ENCODE data around the gene FADS1. TPM values are rescaled to one million over a fixed set of nuclear protein-coding genes. Genes with fewer than 3 reads are reported as not detected.

Gene FADS1
- total and polyA plus RNA-seq, 2 of the 13 experiments (the other 11 are each of a cell fraction or from before 2014, with no cell fraction given): 91.8 to 108 TPM

GRCh38 chr11:61756452-61757212 lies 60.2 kb downstream of the FADS1 start (continued):
- TF ChIP-seq ZNF224 (CRISPR knock-in tag; IDR thresholded peaks at IDR 0.05): no peak
- TF ChIP-seq ZFP90 (CRISPR knock-in tag; IDR thresholded peaks at IDR 0.05; ENCODE audit: borderline replicate concordance): peak; percentile 74
- no peak for TF ChIP-seq AKNA (CRISPR knock-in tag; IDR thresholded peaks at IDR 0.05; ENCODE audit: borderline replicate concordance)
- TF ChIP-seq ZNF660 (CRISPR knock-in tag; IDR thresholded peaks at IDR 0.05; ENCODE audit: borderline replicate concordance, low read depth): no peak
- no peak for TF ChIP-seq ZSCAN9 (CRISPR knock-in tag; IDR thresholded peaks at IDR 0.05; ENCODE audit: borderline replicate concordance)
- TF ChIP-seq POLR2AphosphoS2 (IDR thresholded peaks at IDR 0.05; ENCODE audit: low read depth, low read length): no peak
- TF ChIP-seq NFIB (CRISPR knock-in tag; IDR thresholded peaks at IDR 0.05; ENCODE audit: borderline replicate concordance): no peak
- peak; percentile 88 for TF ChIP-seq RBM22 (optimal IDR thresholded peaks at IDR 0.05; ENCODE audit: low read length)
- no peak for TF ChIP-seq THYN1 (CRISPR knock-in tag; IDR thresholded peaks at IDR 0.05; ENCODE audit: borderline replicate concordance, low read depth)
- TF ChIP-seq, protein P1, sequence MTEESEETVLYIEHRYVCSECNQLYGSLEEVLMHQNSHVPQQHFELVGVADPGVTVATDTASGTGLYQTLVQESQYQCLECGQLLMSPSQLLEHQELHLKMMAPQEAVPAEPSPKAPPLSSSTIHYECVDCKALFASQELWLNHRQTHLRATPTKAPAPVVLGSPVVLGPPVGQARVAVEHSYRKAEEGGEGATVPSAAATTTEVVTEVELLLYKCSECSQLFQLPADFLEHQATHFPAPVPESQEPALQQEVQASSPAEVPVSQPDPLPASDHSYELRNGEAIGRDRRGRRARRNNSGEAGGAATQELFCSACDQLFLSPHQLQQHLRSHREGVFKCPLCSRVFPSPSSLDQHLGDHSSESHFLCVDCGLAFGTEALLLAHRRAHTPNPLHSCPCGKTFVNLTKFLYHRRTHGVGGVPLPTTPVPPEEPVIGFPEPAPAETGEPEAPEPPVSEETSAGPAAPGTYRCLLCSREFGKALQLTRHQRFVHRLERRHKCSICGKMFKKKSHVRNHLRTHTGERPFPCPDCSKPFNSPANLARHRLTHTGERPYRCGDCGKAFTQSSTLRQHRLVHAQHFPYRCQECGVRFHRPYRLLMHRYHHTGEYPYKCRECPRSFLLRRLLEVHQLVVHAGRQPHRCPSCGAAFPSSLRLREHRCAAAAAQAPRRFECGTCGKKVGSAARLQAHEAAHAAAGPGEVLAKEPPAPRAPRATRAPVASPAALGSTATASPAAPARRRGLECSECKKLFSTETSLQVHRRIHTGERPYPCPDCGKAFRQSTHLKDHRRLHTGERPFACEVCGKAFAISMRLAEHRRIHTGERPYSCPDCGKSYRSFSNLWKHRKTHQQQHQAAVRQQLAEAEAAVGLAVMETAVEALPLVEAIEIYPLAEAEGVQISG (CRISPR knock-in tag; IDR thresholded peaks at IDR 0.05): peak; percentile 55
- TF ChIP-seq, protein P2, sequence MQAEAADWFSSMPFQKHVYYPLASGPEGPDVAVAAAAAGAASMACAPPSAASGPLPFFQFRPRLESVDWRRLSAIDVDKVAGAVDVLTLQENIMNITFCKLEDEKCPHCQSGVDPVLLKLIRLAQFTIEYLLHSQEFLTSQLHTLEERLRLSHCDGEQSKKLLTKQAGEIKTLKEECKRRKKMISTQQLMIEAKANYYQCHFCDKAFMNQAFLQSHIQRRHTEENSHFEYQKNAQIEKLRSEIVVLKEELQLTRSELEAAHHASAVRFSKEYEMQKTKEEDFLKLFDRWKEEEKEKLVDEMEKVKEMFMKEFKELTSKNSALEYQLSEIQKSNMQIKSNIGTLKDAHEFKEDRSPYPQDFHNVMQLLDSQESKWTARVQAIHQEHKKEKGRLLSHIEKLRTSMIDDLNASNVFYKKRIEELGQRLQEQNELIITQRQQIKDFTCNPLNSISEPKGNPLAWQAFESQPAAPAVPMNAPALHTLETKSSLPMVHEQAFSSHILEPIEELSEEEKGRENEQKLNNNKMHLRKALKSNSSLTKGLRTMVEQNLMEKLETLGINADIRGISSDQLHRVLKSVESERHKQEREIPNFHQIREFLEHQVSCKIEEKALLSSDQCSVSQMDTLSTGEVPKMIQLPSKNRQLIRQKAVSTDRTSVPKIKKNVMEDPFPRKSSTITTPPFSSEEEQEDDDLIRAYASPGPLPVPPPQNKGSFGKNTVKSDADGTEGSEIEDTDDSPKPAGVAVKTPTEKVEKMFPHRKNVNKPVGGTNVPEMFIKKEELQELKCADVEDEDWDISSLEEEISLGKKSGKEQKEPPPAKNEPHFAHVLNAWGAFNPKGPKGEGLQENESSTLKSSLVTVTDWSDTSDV (CRISPR knock-in tag; IDR thresholded peaks at IDR 0.05): 0 out of 2 replicates have a peak, but pooled peaks have one; percentile 23
- TF ChIP-seq FOXP4 (CRISPR knock-in tag; IDR thresholded peaks at IDR 0.05): peak; percentile 53; the same call in 1 of the 2 replicates
- no peak for TF ChIP-seq DBP (CRISPR knock-in tag; IDR thresholded peaks at IDR 0.05; ENCODE audit: not compliant biosample characterization)

All from HepG2 (cell line).